Measurements from ENCODE around the gene DNAAF3.
A peak's percentile ranks its signal among the peaks of the same experiment; 100 is the strongest.

DNAAF3 gene

DNA sequence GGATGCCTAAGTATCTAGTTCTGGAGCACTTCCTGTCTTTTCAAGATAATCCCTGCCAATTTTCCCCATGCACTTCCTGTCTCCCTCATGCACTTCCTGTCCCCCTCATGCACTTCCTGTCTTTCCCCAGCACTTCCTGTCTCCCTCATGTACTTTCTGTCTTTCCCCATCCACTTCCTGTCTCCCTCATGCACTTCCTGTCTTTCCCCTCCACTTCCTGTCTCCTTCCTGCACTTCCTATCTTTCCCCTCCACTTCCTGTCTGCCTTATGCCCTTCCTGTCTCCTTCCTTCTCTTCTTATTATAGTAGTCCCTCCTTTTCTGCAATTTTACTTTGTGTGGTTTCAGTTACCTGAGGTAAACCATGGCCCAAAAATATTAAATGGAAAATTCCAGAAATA is 14.4 kb downstream of the DNAAF3 start:
- DNase-seq = no peak

DNA sequence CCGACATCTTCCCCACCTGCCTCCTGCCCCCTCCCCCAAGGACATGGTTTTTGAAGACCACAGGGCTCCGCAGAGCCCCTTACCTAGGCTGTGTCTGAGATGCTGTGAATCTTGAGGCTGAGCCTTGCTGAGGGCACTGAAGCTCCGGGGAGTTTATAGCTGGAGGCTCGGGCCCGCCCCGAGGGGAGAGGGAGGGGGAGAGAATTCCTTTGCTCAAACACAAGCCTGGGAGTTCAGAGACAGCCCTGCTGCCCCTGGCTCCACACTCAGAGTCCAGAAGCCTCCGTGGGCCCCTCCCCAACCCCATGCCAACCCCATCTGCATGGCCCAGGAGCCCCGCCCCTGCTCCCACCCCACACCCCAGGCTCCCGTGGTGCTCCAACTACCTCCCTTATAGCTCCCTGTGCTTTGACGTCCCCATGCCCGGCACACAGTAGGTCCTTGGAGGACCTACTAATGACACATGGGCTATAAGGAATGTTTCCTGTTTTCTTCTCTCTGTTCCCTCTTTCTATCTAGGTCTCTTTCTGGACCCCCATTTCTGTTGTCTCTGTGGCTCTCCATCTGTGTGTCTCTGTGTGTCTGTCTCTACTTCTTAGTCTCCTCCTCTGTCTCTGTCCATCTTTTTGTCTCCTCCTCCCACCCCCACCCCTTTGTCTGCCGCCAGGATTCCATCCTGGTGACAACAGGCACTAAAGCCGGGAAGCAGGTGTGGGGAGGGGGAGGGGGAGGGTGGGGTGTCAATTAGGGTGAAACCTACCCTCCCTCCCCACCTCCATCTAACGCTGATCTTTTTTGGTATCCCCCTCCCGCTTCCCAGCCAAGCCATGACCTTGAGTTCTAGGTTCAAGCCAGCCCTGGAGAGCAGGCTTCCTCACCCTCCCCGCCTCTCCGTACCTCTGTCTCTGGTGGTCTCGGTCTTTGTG is 17.1 kb downstream of the DNAAF3 start, which contains the start of gene TNNT1:
TSS of gene TNNT1 (minus strand) at position 129 of the 926 bp plus-strand sequence. CDS start 2,049 bp downstream, outside the sequence.
- DNase-seq = no peak

DNA sequence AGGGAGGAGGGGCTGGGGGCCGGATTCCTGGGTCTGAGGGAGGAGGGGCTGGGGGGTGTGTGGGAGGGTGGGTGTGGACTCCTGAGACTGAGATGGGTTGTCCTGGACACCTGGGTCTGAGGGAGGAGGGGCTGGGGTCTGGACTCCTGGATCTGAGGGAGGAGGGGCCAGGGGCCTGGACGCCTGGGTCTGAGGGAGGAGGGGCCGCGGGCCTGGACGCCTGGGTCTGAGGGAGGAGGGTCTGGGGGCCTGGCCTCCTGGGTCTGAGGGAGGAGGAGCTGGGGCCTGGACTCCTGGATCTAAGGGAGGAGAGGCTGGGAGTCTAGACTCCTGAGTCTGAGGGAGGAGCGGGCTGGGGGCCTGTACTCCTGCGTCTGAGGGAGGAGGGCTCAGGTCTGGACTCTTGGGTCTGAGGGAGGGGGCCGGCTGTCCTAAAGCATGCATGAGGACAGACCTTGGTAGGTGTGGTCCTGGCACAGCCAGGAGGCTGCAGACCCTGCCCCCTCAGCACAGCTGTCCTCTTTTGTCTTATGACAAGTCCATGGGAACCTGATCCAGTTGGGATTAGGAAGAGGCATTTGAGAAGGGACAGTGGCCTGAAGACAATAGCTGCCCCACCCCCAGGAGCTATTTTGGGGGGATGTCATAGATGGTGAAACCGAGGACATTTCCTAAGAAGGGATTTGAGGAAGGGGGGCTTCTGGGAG is 18.7 kb downstream of the DNAAF3 start:
- DNase-seq = no peak

DNA sequence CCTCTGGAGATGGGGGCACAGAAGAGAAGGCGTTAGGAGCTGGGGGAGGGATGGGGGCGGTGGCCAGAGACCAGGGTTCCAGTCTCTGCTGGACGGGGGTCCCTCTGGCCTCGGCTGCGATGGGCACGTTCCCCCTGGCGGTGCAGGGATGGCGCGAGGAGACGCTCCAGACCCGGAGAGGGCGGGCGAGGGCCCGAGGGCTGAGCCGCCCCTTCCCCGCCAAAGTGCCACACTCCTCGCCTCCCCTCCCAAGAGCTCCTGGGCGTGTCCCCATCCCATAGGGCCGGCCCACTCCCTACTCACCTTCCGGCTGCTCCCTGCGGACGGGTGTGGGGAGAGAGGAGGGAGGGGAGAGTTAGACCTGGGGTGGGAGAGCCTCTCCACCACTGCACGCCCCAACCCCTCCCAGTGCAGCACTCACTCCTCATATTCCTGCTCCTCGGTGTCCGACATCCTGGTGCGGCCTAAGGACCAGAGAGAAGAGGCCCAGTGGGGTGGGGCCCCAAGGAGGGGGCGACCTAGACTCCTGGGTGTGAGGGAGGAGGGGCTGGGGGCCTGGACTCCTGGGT is 19.6 kb downstream of the DNAAF3 start:
- DNase-seq = no peak

DNA sequence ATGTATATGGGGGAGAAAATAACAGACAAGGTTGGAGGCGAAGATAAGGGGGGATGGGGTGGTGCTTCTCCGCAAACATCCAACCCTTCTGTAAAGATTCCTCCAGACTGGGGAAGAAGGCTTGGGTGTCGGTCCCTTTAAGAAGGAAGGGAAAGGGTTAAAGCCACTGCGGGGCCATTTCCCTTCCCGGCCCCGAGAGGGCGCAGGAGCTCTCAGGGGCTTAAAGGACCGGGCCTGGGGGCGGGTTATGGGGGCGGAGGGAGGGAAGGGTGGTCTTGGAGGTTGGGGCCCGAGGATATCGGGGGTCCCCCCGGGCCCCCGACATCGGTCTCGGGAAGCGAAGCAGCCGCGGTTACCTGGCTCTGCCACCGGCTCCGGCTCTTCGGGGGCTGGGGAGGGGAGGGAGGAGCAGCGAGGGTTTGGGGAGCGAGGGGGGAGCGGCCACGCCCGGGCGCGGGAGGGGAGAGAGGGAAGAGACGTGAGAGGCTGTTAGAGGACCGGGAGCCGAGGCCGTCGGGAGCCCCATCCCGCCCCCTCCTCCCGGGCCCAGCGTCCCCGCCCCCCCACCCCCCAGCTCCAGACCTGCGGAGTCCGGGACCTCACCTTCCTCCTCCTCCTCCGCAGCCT is 20.2 kb downstream of the DNAAF3 start:
- no peak for DNase-seq

DNA sequence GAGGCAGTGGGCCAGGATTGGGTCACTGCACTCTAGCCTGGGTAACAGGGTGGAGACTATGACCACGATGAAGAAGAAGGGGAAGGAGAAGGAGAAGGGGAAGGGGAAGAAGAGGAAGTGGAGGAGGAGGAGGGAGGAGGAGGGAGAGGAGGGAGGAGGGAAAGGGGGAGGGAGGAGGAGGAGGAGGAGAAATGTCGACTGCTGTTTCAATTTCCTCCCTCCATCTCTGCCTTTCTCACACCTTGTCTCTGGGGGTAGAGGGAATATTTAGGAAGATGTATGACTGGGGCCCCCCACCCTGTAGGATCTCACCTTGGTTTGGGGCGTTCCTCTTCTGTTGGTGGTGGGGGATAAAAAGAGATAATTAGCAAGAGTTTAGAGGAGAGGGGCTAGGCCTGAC is 21.2 kb downstream of the DNAAF3 start:
- DNase-seq = no peak

DNA sequence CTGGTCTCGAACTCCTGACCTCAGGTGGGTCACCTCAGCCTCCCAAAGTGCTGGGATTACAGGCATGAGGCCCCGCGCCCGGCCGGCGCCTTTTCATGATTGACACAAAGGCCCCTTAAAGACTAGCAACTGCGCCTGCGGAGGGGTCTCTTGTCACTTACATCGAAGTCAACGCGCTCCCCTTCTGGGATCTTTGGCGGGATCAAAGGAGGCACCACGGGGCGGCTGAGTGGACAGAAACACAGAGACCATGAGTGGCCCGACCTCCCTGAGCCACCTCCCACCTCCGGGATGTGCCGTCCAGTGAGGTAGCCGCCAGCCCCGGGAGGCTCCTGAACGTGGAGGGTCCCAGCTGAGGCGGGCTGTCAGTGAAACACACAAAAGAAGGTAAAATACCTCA is 24.7 kb downstream of the DNAAF3 start:
- DNase-seq = no peak

DNA sequence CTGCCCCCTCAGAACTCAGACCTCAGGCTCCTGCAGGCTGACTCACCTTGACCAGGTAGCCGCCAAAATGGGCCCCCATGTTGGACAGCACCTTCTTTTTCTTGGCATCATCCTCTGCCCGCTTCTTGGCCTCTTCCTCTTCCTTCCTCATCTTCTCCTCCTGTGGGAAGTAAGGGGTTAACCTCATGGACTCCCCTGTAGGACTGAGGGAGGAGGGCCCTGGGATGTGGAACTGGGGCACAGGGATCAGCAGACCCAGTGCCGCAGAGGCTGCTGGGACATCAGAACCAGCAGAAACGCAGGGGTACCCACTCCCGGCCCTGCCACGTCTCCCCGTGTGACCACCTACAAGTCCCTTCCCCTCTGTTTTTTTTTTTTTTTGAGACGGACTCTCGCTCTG is 28.5 kb downstream of the DNAAF3 start:
- no peak for DNase-seq

DNA sequence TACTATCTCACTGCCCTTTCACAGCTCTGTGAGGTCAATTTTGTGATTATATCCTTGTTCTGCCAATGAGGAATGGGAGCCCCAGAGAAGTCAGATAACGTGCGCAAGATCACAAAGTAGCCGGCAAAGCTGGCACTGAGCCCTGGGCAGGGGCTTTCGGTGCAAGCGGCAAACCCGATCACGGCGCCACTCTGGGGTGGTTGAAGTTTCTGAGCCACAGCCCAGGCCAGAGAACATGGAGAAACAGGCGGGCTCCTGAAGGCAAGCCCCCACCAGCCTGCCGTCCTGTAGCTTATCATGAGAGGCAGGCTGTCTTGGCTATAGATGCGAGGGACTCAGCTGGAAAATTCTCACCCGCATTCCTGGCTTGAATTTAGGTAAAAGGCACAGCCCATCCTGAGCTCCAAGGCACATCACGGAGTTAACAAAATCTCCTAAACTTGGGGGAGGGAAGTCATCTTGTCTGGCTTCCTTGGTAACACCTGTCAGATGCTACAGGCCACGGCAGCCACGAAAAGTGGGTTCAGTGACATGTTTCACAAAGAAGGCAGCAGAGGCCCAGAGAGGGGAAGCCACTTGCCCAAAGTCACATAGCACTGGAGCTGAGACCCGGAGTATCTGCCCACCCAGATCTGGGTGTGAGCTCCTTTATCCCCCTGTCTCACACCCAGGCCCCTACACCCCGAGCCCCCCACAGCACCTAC is 29.9 kb downstream of the DNAAF3 start:
- DNase-seq = no peak

DNA sequence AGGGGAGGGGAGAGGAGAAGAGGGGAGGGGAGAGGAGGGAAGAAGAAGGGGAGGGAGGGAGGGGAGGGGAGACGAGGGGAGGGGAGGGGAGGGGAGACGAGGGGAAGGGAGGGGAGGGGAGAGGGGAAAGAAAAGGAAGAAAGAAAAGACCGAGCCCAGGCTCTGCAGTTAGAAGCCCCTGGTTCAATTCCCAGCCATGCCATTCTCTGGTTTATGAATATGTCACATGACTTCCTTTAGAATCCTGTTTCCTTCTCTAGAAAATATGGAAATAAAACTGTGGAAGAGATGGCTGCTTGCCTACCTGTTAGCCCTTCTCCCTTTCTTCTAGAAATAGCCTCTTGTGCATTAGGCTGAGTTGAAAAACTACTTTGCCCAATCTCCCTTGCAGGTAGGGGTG is 31.7 kb downstream of the DNAAF3 start:
- no peak for DNase-seq

DNA sequence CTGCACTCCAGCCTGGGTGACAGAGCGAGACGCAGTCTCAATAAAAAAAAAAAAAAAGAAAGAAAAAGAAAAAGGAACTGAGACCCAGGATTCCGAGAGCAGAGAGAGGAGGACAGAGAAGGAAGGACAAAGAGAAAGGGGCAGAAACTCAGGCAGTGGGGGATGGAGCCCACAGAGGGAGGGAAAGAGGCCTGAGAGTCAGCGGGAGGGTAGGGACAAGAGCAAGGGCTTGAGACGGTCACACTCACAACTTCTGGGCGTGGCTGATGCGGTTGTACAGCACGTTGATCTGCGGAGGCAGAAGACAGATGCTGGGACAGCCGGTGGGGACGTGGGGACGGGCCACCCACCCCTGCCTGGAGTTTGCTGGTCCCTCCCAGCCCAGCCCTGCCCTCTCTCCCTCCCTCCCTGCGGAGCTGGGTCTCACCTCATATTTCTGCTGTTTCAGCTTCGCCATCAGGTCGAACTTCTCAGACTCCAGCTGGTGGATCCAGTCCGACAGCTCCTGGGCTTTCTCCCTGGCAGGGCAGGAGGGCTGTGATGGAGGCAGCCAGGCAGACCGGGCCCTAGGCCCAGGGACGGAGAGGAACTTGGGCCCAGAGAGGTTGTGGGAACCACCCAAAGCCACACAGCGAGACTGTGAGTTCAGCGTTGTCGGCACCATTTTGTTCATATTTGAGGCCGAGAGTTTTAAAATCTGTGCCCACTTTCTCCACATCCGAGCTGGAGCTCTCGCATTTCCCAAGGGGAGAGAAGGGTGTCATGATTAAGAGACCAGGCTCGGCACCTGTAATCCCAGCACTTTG is 32.6 kb downstream of the DNAAF3 start:
- no peak for DNase-seq

DNA sequence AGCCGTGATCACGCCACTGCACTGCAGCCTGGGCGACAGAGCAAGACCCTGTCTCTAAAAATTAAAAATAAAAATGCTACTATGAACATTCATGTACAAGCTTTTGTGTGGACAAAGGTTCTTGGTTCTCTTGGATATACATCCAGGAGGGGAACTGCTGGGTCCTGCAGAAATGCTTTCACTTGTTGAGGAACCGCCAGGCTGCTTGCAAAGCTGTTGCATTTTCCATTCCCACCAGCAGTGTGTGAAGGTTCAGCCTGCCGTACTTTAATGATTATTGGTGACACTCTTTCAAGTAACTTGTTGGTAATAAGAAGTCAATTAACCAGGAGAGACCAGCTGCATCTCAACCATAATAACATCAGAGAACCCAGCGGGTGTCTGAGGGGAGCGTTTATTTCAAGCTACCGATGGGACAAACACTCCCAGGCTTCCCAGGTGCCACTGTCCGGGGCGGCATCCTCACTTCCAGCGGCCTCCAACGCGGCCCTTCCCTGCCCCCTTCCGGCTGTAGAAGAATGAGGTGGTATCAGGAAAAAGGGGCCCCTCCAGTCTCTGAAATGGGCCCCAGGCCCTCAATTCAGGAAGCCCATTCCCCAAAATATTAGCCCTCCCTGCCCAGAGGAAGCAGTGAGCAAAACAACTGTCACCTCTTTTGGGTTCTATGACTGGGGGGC is 33.8 kb downstream of the DNAAF3 start:
- DNase-seq = no peak

DNA sequence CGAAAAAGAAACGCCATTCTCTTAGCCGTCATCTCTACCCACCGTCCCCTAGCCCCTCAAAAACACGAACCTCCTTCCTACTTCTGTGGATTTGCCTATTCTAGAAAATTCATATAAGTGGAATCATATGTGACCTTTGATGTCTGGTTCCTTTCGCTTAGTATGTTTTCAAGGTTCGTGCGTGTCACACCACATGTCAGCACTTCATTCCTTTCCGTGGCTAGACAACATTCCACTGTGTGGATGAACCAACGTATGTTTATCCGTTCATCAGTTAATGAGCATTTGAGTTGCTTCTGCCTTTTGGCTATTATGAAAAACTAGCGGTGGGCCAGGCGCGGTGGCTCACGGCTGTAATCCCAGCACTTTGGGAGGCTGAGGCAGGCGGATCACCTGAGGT is 35.0 kb downstream of the DNAAF3 start:
- DNase-seq = no peak

DNA sequence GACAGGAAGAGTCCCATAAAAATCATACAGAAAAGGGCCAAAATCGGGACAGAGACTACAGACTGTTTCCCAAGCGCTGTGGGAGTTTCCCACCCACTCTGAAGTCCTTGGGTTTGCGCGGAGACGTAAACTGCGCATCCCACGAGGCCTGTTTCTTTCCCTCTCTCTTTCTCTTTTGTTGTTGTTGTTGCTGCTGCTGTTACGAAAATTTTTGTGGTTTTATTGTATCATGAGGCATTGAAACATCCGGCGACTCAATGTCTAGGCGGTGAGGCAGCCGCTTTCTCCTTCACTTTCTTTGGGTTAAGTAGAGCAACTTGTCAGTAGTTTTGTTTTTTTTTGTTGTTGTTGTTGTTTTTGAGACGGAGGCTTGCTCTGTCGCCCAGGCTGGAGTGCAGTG is 47.4 kb downstream of the DNAAF3 start:
- DNase-seq = no peak

DNA sequence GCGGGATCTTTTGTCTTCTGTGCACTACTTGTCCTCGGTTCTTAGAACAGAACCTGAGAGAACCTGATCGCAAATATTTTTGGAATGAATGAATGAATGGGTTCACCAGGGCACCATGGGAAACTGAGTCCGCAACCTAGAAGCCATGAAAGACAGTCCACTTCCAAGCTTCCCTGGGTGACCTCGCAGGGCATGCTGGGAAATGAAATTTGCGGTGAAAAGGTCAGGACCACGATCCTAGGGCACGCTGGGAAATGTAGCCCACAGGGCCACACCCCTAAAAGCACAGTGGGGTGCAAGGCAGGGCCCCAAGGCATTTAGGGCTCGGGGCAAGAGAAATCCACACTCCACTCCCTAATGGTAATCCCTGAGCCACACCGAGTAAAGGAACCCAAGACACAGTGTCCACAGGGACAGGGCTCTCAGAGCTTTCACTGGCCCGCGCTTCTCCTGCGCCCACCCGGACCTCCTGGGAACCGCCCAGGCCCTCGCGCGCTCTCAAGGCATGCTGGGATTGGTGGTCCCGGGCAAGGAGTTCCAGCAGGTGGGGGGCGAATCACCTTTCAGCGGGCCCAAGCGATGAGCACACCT is 47.9 kb downstream of the DNAAF3 start:
- DNase-seq = no peak

DNA sequence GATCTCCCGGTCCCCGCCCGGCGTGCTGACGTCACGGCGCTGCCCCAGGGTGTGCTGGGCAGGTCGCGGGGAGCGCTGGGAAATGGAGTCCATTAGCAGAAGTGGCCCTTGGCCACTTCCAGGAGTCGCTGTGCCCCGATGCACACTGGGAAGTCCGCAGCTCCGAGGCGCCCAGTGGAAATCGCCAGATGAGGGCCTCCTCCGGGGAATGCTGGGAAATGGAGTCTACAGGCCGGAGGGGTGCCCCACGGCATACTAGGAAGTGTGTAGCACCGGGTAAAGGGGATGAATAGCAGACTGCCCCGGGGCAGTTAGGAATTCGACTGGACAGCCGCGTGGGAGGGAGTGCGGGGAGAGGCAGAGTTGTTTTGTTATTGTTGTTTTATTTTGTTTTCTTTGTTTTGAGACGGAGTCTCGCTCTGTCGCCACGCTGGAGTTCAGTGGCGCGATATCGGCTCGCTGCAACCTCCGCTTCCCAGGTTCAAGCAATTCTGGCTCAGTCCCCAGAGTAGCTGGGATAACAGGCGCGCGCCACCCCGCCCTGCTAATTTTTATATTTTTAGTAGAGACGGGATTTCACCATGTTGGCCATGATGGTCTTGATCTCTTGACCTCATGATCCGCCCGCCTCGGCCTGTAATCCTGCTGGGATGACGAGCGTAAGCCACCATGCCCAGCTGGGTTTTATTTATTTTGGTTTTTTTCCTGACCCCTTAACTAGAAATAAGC is 48.6 kb downstream of the DNAAF3 start:
- peak; percentile 96 for DNase-seq

DNA sequence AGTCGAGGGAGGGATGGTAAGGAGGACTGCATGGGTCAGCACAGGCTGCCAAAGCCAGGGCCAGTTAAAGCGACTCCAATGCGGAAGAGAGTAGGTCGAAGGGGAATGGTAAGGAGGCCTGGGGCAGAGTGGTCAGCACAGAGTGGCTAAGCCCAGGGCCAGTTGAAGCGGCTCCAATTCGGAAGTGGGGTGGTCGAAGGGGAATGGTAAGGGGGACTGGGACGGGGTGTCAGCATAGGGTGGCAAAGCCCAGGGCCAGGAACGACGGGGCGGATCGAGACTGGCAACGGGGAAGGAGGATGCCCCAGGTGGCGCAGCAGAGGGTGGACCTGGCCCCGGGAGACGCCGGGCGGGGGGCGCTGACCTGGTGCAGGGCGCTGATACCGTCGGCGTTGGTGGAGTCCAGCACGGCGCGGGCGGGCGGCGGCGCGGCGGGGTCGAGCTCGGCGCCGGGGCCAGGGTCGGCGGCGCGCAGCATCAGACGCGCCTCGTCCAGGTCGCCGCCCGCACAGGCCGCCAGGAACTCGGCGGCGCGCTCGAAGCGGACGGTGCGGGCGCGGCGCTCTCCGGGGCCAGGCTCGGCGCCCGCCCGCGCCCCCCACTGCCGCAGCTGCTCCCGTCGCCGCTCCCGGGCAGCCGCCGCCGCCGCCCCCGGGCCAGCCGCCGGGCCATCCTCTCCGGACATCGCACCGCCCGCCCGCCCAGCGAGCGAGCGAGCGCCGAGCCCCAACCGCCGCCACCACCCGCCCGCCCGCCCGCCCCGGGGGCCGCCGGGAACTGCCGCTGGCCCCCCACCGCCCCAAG is 49.4 kb downstream of the DNAAF3 start, which contains the start of gene PPP1R12C:
TSS of gene PPP1R12C (minus strand) at position 779 of the 804 bp plus-strand sequence. CDS start at position 685, 94 bp downstream.
- no peak for DNase-seq

DNA sequence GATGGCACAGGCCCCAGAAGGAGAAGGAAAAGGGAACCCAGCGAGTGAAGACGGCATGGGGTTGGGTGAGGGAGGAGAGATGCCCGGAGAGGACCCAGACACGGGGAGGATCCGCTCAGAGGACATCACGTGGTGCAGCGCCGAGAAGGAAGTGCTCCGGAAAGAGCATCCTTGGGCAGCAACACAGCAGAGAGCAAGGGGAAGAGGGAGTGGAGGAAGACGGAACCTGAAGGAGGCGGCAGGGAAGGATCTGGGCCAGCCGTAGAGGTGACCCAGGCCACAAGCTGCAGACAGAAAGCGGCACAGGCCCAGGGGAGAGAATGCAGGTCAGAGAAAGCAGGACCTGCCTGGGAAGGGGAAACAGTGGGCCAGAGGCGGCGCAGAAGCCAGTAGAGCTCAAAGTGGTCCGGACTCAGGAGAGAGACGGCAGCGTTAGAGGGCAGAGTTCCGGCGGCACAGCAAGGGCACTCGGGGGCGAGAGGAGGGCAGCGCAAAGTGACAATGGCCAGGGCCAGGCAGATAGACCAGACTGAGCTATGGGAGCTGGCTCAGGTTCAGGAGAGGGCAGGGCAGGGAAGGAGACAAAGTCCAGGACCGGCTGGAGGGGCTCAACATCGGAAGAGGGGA is 50.1 kb downstream of the DNAAF3 start:
- DNase-seq = peak; percentile 46
